Ectodermal cell (in vitro differentiated cells): ENCODE measurements around the gene HOTAIR.

Source experiments
- H3K27ac ChIP-seq: 2 replicates; pipeline ENCODE4 v1.7.0; 2013; ENCODE audit warnings: mild to moderate bottlenecking, low read depth, low read length; ENCODE audit not compliant: insufficient read depth, poor library complexity, severe bottlenecking
- H3K27me3 ChIP-seq: 2 replicates; pipeline ENCODE4 v1.7.0; 2013; ENCODE audit warnings: mild to moderate bottlenecking, low read length; ENCODE audit not compliant: insufficient read depth, control insufficient read depth, poor library complexity, severe bottlenecking
- H3K36me3 ChIP-seq: one replicate; pipeline ENCODE4 v1.7.0; 2013; ENCODE audit warnings: low read length; ENCODE audit not compliant: control insufficient read depth, insufficient read depth
- H3K4me1 ChIP-seq: one replicate; pipeline ENCODE4 v1.7.0; 2013; ENCODE audit warnings: low read length; ENCODE audit not compliant: control insufficient read depth, insufficient read depth
- H3K4me3 ChIP-seq: 2 replicates; pipeline ENCODE4 v1.7.0; 2013; ENCODE audit warnings: low read depth, low read length, control low read depth; ENCODE audit not compliant: insufficient read depth
- H3K9me3 ChIP-seq: 2 replicates; pipeline ENCODE4 v1.7.0; 2013; ENCODE audit warnings: mild to moderate bottlenecking, low read length, moderate library complexity; ENCODE audit not compliant: control insufficient read depth
- WGBS, 2 experiments: methylation state at CpG; one replicate each; pipeline ENCODE4 v1.1.7; 2013; ENCODE audit warnings: missing lambda C conversion rate in 2 of 2; 5-methylcytosine and 5-hydroxymethylcytosine counted together

Gene HOTAIR

DNA sequence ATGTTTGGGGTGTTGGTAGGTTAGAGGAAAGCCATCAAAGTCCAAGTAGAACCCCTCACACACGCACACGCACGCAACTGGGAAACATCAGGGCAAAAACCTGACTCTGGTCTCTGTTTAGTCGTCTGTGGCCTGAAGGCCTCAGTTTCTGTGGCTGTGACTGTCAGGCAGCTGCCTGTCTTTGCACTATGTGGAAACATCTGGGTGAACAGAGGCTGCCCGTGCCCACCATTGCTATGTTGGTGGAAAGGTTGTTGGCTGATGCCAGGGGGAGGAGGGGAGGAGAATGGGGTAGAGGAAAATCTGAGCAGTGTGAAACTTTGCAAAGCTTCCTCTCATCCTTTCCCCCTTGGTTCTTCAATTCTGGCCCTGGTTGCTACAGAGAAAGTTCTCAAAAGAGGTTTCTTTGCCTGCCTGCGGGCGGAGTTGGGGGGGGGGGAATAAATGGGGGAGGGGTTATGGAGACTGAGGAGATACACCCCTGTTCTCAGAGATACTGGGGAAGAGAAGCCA is 17.7 kb upstream of the HOTAIR start:
- no peak overlapping the region for H3K4me3 ChIP-seq
- no peak overlapping the region for H3K27ac ChIP-seq
- peaks cover 100% of the 10 kb centered on the region for H3K27me3 ChIP-seq
- WGBS, 2 experiments, result 46 to 52% methylated on average over 7 of the region's 7 CpGs
- no peaks in the 10 kb centered on the region for H3K4me1 ChIP-seq
- H3K36me3 ChIP-seq, result no peaks in the 10 kb centered on the region
- no peaks in the 10 kb centered on the region for H3K9me3 ChIP-seq

DNA sequence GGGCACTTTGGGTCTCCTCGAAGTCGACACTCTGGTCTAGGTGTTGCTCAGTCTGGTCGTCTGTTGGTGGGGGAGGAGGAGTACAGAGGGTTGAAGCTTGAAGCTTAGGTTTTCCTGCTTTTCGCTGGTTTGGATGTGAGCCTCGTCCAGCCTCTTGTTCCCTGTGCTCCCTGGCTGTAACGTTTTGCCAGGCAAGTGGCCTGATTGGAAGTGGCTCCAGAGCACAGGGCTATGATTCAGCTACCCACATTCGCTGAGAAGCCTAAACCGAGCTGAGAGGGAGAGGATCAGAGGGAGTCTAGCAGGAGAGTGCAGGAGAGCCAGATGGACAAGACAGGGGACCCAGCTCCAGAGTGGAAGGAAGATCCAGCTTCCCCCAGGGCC is 16.3 kb upstream of the HOTAIR start:
- Histone ChIP-seq H3K4me1 (no peaks in the 10 kb centered on the region), H3K27me3 (peaks cover 100% of the 10 kb centered on the region), H3K9me3 (no peaks in the 10 kb centered on the region), H3K27ac (no peak overlapping the region), H3K4me3 (no peak overlapping the region), H3K36me3 (no peaks in the 10 kb centered on the region)
- 6 to 8% methylated on average over 8 of the region's 8 CpGs for WGBS, 2 experiments

DNA sequence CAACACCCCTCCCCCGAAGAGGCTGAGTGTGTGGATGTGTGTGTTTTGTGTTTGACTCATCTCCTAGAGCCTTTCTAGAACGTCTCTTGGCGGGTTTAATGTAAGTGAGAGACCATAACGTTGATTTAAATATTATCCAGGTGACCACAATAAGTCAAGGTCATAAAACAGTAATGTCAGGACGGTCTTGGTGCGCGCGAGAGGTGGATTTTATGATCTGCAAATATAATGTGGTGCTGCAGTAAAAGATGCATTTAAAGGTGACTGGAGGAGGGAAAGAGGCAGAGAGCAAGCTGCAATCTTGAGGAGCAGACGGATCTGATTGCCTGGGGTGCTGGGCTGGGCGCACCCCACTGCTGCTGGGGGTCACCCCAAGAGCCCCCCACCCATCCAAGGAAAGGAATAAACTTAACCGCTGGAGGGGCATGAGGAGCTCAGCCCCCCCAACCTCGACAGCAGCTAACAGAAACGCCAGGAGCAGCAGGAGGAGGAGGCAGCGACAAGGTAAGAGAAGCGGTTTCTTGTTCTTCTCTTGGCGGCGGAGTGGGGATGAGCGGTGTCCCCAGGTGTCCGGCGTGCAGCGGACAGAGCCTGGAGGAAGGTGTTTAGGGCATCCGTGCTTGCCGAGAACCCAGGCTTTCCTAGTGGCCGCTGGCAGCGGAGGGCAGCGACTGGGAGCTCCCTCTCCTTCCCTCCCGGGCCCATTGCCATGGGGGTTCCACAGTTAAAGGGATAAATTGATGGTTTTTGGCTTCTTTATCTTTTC is 15.7 kb upstream of the HOTAIR start:
- H3K27ac ChIP-seq, result no peak overlapping the region
- WGBS, 2 experiments, result 19 to 21% methylated on average over 27 of the region's 27 CpGs
- H3K4me3 ChIP-seq, result no peak overlapping the region

DNA sequence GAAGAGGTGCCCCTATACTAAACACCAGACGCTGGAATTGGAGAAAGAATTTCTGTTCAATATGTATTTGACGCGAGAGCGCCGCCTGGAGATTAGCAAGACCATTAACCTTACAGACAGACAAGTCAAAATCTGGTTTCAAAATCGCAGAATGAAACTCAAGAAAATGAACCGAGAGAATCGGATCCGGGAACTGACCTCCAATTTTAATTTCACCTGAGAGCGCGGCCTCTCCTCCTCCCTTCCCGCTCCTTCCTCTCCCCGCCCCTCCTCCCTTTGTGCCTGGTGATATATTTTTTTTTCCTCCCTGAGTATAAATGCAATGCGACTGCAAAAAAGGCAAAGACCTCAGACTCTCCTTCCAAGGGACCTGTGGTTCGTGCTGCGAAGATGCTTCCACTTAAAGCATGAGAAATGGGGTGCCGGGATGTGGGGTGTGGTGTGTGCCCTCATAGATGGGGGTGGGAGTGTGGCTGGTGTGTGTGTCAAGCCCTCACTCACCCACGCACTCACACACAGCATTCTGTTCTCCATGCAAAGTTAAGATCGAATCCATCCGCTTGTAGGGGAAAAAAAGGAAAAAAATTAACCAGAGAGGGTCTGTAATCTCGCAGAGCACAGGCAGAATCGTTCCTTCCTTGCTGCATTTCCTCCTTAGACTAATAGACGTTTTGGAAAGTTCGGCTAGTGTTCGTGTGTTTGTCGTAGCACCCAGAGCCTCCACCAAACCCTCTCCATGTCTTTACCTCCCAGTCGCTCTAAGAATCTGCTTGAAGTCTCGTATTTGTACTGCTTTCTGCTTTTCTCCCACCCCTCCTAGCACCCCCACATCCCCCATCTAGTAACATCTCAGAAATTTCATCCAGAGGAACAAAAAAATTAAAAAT is 14.7 kb upstream of the HOTAIR start:
- Histone ChIP-seq H3K27ac (no peak overlapping the region), H3K27me3 (peaks cover 100% of the 10 kb centered on the region), H3K4me3 (no peak overlapping the region)

More for the DNA sequence above, 15.7 kb upstream of the HOTAIR start:
- Histone ChIP-seq H3K36me3 (no peaks in the 10 kb centered on the region), H3K4me1 (no peaks in the 10 kb centered on the region), H3K27me3 (peaks cover 100% of the 10 kb centered on the region), H3K9me3 (no peaks in the 10 kb centered on the region)

DNA sequence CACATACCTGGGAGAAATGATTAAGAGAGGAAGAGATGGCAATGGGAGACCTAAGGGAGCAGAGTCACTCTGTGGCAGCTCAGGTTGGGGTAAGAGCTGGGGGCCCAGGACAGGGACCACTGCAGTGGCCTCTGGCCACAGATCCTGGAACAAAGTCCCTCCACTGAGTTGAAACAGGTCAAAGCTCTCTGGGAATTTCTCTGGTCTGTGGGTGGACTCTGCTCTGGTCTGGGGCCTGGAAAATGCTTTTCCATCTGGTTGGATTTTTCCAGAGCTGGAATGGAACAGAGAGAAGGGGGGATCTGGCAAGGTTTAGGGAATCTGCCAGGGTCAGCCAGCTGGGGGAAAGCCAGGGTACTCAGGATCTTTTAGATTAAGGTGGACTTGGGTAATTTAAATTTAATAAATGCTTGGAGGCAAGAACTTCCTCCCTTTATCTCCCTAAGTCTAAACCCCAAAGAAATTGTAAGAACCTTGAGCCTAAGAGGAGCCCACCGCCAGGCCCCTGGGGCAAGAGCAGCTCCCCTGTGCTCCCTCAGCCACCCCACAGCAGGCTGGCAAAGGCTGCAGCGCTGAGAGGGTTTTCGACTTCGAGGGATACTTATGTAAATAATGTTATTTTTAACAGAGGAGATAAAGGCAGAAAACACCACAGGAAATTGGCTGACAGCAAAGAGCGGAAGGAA is 13.9 kb upstream of the HOTAIR start:
- H3K9me3 ChIP-seq, result no peaks in the 10 kb centered on the region
- WGBS, 2 experiments, result 7% methylated on average over 5 of the region's 5 CpGs
- no peaks in the 10 kb centered on the region for H3K4me1 ChIP-seq
- H3K4me3 ChIP-seq, result no peak overlapping the region
- H3K27ac ChIP-seq, result no peak overlapping the region
- no peaks in the 10 kb centered on the region for H3K36me3 ChIP-seq
- H3K27me3 ChIP-seq, result peaks cover 100% of the 10 kb centered on the region

More for the DNA sequence above, 14.7 kb upstream of the HOTAIR start:
- Histone ChIP-seq H3K9me3 (no peaks in the 10 kb centered on the region), H3K4me1 (no peaks in the 10 kb centered on the region), H3K36me3 (no peaks in the 10 kb centered on the region)
- WGBS, 2 experiments, result 18 to 19% methylated on average over 27 of the region's 28 CpGs

DNA sequence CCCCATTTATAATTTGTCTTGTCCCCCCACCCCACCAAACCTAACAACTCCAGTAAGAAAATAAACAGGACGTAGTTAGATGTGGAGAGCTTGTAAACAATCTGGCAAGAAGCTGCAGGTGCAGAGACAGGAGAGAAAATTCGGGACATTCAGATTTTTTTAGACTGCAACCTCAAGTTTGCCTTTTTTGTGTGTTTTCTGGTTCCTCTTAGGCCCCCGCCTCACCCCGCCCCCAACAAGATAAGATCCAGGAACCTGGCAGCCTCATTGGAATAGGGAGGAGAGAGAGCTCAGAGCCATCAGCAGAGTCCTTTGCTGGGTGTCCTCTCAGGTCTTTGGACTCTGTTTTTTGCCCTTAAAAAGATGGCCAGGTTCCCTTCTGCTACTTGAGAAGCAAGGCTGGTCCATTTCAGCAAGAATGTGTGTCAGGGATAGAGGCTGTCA is 13.1 kb upstream of the HOTAIR start:
- H3K9me3 ChIP-seq, result no peaks in the 10 kb centered on the region
- no peaks in the 10 kb centered on the region for H3K4me1 ChIP-seq
- H3K27ac ChIP-seq, result no peak overlapping the region
- H3K36me3 ChIP-seq, result no peaks in the 10 kb centered on the region
- H3K4me3 ChIP-seq, result no peak overlapping the region
- peaks cover 100% of the 10 kb centered on the region for H3K27me3 ChIP-seq
- 29 to 34% methylated on average over 4 of the region's 4 CpGs for WGBS, 2 experiments

DNA sequence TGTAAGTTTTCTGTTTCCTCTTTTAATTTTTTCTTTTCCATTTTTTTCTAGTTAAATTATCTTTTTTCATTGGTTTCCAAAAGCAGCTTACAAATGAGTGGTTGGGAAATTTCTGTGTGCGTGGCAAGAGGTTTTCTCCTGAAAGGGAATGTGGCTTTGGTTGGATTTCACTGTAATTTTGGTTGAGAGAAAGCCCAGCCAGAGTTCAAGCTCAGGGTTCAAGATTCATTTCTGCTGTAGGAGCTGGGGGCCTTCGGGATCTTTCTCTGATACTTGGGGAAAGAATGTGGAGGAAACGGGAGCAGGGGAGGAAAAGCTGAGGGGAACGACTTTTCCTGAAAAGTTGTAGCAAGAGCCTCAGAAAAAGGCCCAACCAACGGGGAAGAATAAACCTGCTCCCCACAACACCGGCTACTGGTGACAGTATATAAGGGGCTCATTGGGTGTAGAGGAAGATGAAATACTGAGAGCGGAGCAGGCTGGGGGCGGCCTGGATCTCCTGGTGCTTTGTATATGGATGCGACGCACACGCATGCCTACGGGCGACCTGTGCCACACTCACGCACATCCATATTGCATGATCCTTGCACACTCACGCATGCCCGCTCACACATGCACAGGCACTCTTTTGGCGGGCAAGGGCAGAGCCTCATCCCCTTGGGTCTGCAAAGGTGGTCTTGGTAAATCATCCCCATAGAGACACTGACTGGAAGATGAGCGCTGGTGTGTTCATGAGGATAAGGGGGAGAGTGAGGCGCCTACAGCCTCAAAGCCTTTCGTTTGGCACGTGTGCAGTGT is 12.1 kb upstream of the HOTAIR start:
- Histone ChIP-seq H3K9me3 (no peaks in the 10 kb centered on the region), H3K36me3 (no peaks in the 10 kb centered on the region), H3K4me3 (no peak overlapping the region), H3K27ac (no peak overlapping the region), H3K4me1 (no peaks in the 10 kb centered on the region), H3K27me3 (peaks cover 100% of the 10 kb centered on the region)
- 48 to 52% methylated on average over 21 of the region's 21 CpGs for WGBS, 2 experiments

DNA sequence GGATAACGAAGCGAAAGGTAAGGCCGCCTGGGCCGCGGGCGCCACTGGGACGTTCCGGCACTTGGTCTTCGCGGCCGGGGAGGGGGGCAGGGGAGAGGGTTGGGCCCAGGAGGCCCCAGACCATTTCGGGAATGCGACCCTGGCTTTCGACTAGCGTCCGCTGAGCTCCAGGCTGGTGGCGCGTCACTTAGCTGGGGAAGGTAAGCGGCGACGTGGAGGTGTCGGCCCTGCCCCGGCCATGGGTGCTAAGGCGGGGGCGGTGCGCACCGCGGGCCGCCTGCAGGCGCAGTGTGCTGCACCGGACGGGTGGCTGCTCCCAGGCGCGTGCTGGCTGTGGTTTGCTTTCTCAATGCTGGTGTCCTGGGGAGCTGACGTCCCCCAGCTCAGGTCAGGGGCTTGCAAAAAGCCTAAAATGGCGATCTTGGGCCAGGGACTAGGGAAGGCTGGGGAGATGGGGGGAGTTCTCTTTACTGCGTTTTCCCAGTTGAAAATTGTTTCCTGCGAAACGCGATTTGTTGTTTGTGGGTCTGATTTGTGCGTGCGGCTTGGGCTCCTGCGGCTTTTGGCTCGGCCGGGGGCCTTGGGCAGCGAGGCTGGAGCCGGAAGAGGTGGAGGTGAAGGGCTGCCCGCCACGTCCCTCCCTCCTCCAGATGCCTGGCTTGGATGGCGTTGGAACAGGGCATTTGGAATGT is 11.4 kb upstream of the HOTAIR start:
- 9 to 12% methylated on average over 49 to 50 of the region's 50 CpGs for WGBS, 2 experiments
- Histone ChIP-seq H3K27ac (no peak overlapping the region), H3K4me3 (no peak overlapping the region), H3K9me3 (no peaks in the 10 kb centered on the region), H3K4me1 (no peaks in the 10 kb centered on the region), H3K36me3 (no peaks in the 10 kb centered on the region), H3K27me3 (peaks cover 100% of the 10 kb centered on the region)

DNA sequence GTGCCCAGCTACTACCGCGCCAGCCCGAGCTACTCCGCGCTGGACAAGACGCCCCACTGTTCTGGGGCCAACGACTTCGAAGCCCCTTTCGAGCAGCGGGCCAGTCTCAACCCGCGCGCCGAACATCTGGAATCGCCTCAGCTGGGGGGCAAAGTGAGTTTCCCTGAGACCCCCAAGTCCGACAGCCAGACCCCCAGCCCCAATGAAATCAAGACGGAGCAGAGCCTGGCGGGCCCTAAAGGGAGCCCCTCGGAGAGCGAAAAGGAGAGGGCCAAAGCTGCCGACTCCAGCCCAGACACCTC is 10.9 kb upstream of the HOTAIR start:
- Histone ChIP-seq H3K36me3 (no peaks in the 10 kb centered on the region), H3K27me3 (peaks cover 100% of the 10 kb centered on the region)
- 49 to 53% methylated on average over 21 of the region's 21 CpGs for WGBS, 2 experiments

More for the DNA sequence above, 10.9 kb upstream of the HOTAIR start:
- no peaks in the 10 kb centered on the region for H3K9me3 ChIP-seq
- H3K4me1 ChIP-seq, result no peaks in the 10 kb centered on the region
- no peak overlapping the region for H3K27ac ChIP-seq
- no peak overlapping the region for H3K4me3 ChIP-seq
